Ureter (tissue), 1 donor: ENCODE results near the gene DRD4. TPM values are rescaled to one million over a fixed set of nuclear protein-coding genes. Genes with fewer than 3 reads are reported as not detected.

ENCODE experiments used
- DNase-seq: peaks from one replicate; pipeline ENCODE4 v3.0.0-alpha.2; 2020; ENCODE audit warnings: low spot score
- total RNA-seq: library from RNA; stranded (reverse); gene quantifications from one replicate; pipeline ENCODE4 v1.2.4, GENCODE V29; 2023
- donor health status: DM: yes; HTN: yes; CAD: no.

The DRD4 gene
- total RNA-seq, 1 donor from 2014 or later: 2.6 TPM

GRCh38 chr11:621838-622237 lies 15.2 kb upstream of the DRD4 start:
- DNase-seq: no peak

GRCh38 chr11:623349-623869 lies 13.7 kb upstream of the DRD4 start:
- DNase-seq: no peak

GRCh38 chr11:623999-624704 lies 12.9 kb upstream of the DRD4 start:
- DNase-seq: no peak

GRCh38 chr11:624705-625635 lies 12.1 kb upstream of the DRD4 start, which contains the start of gene CDHR5:
TSS of gene CDHR5 (minus strand) at chr11:624955. CDS start at chr11:624902, 53 bp downstream.
- no peak for DNase-seq

GRCh38 chr11:625636-626268 lies 11.3 kb upstream of the DRD4 start:
- no peak for DNase-seq

GRCh38 chr11:626475-627307 lies 10.4 kb upstream of the DRD4 start, which contains the start of gene SCT:
TSS of gene SCT (minus strand) at chr11:627181. CDS start at chr11:627143, 38 bp downstream.
- DNase-seq: no peak

GRCh38 chr11:627308-627576 lies 9.8 kb upstream of the DRD4 start:
- no peak for DNase-seq

- DNase-seq: no peak
Measured at GRCh38 chr11:628056-628455, 9.0 kb upstream of the DRD4 start.

GRCh38 chr11:629237-629583 lies 7.9 kb upstream of the DRD4 start:
- DNase-seq: no peak

GRCh38 chr11:630871-631270 lies 6.2 kb upstream of the DRD4 start:
- no peak for DNase-seq

- no peak for DNase-seq
Measured at GRCh38 chr11:635945-636510, 1.0 kb upstream of the DRD4 start.

GRCh38 chr11:637333-637592 lies 194 bp downstream of the DRD4 start:
- DNase-seq: no peak

GRCh38 chr11:637593-638521 lies 788 bp downstream of the DRD4 start:
- DNase-seq: no peak

- no peak for DNase-seq
Measured at GRCh38 chr11:638631-639331, 1.7 kb downstream of the DRD4 start.

GRCh38 chr11:639332-639955 lies 2.4 kb downstream of the DRD4 start:
- no peak for DNase-seq

- no peak for DNase-seq
Measured at GRCh38 chr11:640021-640706, 3.1 kb downstream of the DRD4 start.

GRCh38 chr11:641806-642370 lies 4.8 kb downstream of the DRD4 start:
- no peak for DNase-seq

GRCh38 chr11:643366-643765 lies 6.3 kb downstream of the DRD4 start:
- no peak for DNase-seq
